Right renal cortex interstitium (tissue), 3 donors: ENCODE measurements around the gene HMGA1. TPM values are rescaled to one million over a fixed set of nuclear protein-coding genes. Genes with fewer than 3 reads are reported as not detected.
"Not testable (repeated sequence)": the region's sequence is repeated elsewhere in the genome, so short reads cannot be mapped to it uniquely, and the experiment has no call there.

Experiments used
- DNase-seq, 3 donors: peaks; one replicate each; pipeline ENCODE4 v3.0.0-alpha.2; 2013; ENCODE audit warnings: low read depth in 3 of 3, low spot score in 2 of 3
- polyA plus RNA-seq, 3 donors: library from polyadenylated mRNA; unstranded; fragments of 120-200 nt; gene quantifications; one replicate each; pipeline ENCODE4 v1.2.1, GENCODE V29; 2013; ENCODE audit not compliant: insufficient read length in 3 of 3

The HMGA1 gene
- polyA plus RNA-seq, 3 donors, result 80.2 to 117 (median 97.5) TPM

GRCh38 chr6:34239893-34240292 is 3.2 kb downstream of the HMGA1 start:
- no peak for DNase-seq

GRCh38 chr6:34240329-34241248 is 3.9 kb downstream of the HMGA1 start:
- DNase-seq, result no peak

- DNase-seq, result no peak
These were observed 4.9 kb downstream of the HMGA1 start for GRCh38 chr6:34241351-34242215.

GRCh38 chr6:34242252-34243130 is 5.8 kb downstream of the HMGA1 start:
- DNase-seq, result no peak

- DNase-seq, result no peak
These were observed 6.6 kb downstream of the HMGA1 start for GRCh38 chr6:34243131-34243771.

GRCh38 chr6:34243901-34244884 is 7.5 kb downstream of the HMGA1 start:
- DNase-seq, result no peak

GRCh38 chr6:34245032-34245760 is 8.5 kb downstream of the HMGA1 start:
- DNase-seq, result not testable (repeated sequence)

- not testable (repeated sequence) for DNase-seq
These were observed 9.1 kb downstream of the HMGA1 start for GRCh38 chr6:34245761-34246140.

GRCh38 chr6:34246249-34246562 is 9.5 kb downstream of the HMGA1 start:
- DNase-seq, result no peak

- DNase-seq, result no peak
These were observed 10.1 kb downstream of the HMGA1 start for GRCh38 chr6:34246563-34247391.

GRCh38 chr6:34247481-34248197 is 11.0 kb downstream of the HMGA1 start:
- DNase-seq, result no peak

GRCh38 chr6:34248198-34248726 is 11.6 kb downstream of the HMGA1 start:
- DNase-seq, result no peak

- peak; percentile 83 to 90 (median 84) for DNase-seq
These were observed 12.2 kb downstream of the HMGA1 start, which contains the start of gene SMIM29 for GRCh38 chr6:34248727-34249468. SMIM29 (minus strand) TSS chr6:34249006; CDS start chr6:34247791, 1,215 bp downstream.

- DNase-seq, result no peak
These were observed 13.0 kb downstream of the HMGA1 start for GRCh38 chr6:34249469-34250261.

GRCh38 chr6:34252395-34252794 is 15.7 kb downstream of the HMGA1 start:
- not testable (repeated sequence) for DNase-seq
